GM23338 (cell line): ENCODE measurements around the gene FTH1. TPM values are rescaled to one million over a fixed set of nuclear protein-coding genes. Genes with fewer than 3 reads are reported as not detected.

Experiments
- CREB1 ChIP-seq: fragments of 250-450 bp; sonication (Bioruptor Pico); IDR thresholded peaks from 2 replicates; pipeline ENCODE4 v1.5.0; 2020; ENCODE audit warnings: low read depth, mild to moderate bottlenecking, moderate library complexity
- EZH2 ChIP-seq: fragments of 200-600 bp; sonication (generic); IDR thresholded peaks from one replicate; pipeline ENCODE4 v1.8.0; 2017; ENCODE audit warnings: antibody characterized with exemption, mild to moderate bottlenecking, low read depth; ENCODE audit not compliant: unreplicated experiment
- NANOG ChIP-seq: IDR thresholded peaks from 2 replicates; pipeline ENCODE4 v1.6.1; 2016; ENCODE audit warnings: antibody characterized with exemption, borderline replicate concordance
- ZNF114 ChIP-seq: fragments of 250-450 bp; sonication (Bioruptor Pico); IDR thresholded peaks from 2 replicates; pipeline ENCODE4 v1.5.0; 2020; ENCODE audit warnings: mild to moderate bottlenecking, moderate library complexity
- ZNF331 ChIP-seq: fragments of 250-450 bp; sonication (Bioruptor Pico); IDR thresholded peaks from 2 replicates; pipeline ENCODE4 v1.5.0; 2020; ENCODE audit warnings: low read depth, mild to moderate bottlenecking, moderate library complexity
- polyA plus RNA-seq: library from polyadenylated mRNA; unstranded; fragments of >200 nt; fragmentation: Nextera tagmentation; extraction: Ambion mirVana; gene quantifications from 2 replicates; pipeline ENCODE4 v1.2.1, GENCODE V29; 2016
- total RNA-seq: library from RNA; depleted of rRNA; stranded (reverse); fragments of >200 nt; shearing (Covaris generic); gene quantifications from 2 replicates; pipeline ENCODE4 v1.2.3, GENCODE V29; 2014
- TF ChIP-seq, protein P1 (sequence below): IDR thresholded peaks from 2 replicates; pipeline ENCODE4 v1.6.1; 2016; ENCODE audit warnings: antibody characterized with exemption
- TF ChIP-seq, protein P2 (sequence below): fragments of 250-450 bp; sonication (Bioruptor Pico); IDR thresholded peaks from 2 replicates; pipeline ENCODE4 v1.5.0; 2020; ENCODE audit warnings: mild to moderate bottlenecking, moderate library complexity

The FTH1 gene
- total and polyA plus RNA-seq, 2 experiments from 2014 or later, result 718 to 2,750 TPM

DNA sequence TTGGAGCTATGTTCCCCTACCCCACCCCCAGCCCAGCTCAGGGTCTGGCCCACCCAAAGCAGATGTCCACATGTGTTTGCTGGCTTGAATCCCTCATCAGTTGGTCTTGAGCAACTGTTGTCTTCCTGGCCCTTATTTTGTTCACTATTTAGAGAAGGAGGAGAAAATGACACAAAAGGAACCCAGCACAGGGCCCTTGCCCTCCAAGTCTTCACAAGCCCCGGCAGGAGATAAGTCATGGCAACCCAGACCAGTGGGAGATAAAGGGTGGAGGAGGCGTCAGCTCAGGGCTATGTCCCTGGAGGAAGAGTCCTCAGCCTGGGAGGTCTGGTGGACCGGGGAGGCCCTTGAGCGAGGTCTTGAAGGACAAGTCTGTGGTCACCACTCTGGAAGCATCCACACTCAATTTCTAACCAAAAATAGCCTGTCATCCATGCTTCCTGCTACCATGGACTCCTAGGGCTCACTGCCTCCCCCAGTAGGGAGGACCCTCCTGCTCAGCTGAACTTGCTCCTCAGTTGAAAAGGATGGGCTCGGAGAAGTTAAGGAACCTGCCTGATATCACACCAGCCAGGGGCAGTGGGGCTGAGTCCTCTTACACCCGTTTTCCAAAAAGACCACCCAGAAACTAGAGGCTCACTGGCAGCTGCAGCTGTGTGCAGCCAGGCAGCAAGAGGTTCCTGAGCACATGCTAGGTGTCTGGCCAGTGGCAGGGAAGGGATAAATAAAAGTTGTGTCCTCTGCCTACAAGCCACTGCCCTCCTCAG lies 48.3 kb downstream of the FTH1 start (continued):
- TF ChIP-seq, protein P1, sequence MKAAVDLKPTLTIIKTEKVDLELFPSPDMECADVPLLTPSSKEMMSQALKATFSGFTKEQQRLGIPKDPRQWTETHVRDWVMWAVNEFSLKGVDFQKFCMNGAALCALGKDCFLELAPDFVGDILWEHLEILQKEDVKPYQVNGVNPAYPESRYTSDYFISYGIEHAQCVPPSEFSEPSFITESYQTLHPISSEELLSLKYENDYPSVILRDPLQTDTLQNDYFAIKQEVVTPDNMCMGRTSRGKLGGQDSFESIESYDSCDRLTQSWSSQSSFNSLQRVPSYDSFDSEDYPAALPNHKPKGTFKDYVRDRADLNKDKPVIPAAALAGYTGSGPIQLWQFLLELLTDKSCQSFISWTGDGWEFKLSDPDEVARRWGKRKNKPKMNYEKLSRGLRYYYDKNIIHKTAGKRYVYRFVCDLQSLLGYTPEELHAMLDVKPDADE, result no peak
- TF ChIP-seq EZH2, result no peak
- TF ChIP-seq, protein P2, sequence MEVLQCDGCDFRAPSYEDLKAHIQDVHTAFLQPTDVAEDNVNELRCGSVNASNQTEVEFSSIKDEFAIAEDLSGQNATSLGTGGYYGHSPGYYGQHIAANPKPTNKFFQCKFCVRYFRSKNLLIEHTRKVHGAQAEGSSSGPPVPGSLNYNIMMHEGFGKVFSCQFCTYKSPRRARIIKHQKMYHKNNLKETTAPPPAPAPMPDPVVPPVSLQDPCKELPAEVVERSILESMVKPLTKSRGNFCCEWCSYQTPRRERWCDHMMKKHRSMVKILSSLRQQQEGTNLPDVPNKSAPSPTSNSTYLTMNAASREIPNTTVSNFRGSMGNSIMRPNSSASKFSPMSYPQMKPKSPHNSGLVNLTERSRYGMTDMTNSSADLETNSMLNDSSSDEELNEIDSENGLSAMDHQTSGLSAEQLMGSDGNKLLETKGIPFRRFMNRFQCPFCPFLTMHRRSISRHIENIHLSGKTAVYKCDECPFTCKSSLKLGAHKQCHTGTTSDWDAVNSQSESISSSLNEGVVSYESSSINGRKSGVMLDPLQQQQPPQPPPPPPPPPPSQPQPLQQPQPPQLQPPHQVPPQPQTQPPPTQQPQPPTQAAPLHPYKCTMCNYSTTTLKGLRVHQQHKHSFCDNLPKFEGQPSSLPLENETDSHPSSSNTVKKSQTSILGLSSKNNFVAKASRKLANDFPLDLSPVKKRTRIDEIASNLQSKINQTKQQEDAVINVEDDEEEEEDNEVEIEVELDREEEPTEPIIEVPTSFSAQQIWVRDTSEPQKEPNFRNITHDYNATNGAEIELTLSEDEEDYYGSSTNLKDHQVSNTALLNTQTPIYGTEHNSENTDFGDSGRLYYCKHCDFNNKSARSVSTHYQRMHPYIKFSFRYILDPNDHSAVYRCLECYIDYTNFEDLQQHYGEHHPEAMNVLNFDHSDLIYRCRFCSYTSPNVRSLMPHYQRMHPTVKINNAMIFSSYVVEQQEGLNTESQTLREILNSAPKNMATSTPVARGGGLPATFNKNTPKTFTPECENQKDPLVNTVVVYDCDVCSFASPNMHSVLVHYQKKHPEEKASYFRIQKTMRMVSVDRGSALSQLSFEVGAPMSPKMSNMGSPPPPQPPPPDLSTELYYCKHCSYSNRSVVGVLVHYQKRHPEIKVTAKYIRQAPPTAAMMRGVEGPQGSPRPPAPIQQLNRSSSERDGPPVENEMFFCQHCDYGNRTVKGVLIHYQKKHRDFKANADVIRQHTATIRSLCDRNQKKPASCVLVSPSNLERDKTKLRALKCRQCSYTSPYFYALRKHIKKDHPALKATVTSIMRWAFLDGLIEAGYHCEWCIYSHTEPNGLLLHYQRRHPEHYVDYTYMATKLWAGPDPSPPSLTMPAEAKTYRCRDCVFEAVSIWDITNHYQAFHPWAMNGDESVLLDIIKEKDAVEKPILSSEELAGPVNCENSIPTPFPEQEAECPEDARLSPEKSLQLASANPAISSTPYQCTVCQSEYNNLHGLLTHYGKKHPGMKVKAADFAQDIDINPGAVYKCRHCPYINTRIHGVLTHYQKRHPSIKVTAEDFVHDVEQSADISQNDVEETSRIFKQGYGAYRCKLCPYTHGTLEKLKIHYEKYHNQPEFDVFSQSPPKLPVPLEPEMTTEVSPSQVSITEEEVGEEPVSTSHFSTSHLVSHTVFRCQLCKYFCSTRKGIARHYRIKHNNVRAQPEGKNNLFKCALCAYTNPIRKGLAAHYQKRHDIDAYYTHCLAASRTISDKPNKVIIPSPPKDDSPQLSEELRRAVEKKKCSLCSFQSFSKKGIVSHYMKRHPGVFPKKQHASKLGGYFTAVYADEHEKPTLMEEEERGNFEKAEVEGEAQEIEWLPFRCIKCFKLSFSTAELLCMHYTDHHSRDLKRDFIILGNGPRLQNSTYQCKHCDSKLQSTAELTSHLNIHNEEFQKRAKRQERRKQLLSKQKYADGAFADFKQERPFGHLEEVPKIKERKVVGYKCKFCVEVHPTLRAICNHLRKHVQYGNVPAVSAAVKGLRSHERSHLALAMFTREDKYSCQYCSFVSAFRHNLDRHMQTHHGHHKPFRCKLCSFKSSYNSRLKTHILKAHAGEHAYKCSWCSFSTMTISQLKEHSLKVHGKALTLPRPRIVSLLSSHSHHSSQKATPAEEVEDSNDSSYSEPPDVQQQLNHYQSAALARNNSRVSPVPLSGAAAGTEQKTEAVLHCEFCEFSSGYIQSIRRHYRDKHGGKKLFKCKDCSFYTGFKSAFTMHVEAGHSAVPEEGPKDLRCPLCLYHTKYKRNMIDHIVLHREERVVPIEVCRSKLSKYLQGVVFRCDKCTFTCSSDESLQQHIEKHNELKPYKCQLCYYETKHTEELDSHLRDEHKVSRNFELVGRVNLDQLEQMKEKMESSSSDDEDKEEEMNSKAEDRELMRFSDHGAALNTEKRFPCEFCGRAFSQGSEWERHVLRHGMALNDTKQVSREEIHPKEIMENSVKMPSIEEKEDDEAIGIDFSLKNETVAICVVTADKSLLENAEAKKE, result no peak
- TF ChIP-seq NANOG, result no peak
- TF ChIP-seq ZNF114 (CRISPR knock-in tag), result no peak
- TF ChIP-seq CREB1 (CRISPR knock-in tag), result no peak
- no peak for TF ChIP-seq ZNF331 (CRISPR knock-in tag)
